Stomach smooth muscle (tissue), 2 donors: ENCODE measurements around the gene OMA1.
"Not testable (repeated sequence)": the region's sequence is repeated elsewhere in the genome, so short reads cannot be mapped to it uniquely, and the experiment has no call there.

Experiments used
- H3K27ac ChIP-seq: one replicate; pipeline ENCODE4 v1.7.0; 2013; ENCODE audit warnings: mild to moderate bottlenecking, low read length, inconsistent platforms
- H3K27me3 ChIP-seq, 2 donors: one replicate each; pipeline ENCODE4 v1.7.0; 2013; ENCODE audit warnings: low read length in 2 of 2; ENCODE audit not compliant: insufficient read depth in 2 of 2, control insufficient read depth in 1 of 2
- H3K36me3 ChIP-seq, 2 donors: one replicate each; pipeline ENCODE4 v1.7.0; 2013; ENCODE audit warnings: low read length in 2 of 2; ENCODE audit not compliant: control insufficient read depth in 2 of 2, insufficient read depth in 2 of 2
- H3K4me1 ChIP-seq: one replicate; pipeline ENCODE4 v1.7.0; 2013; ENCODE audit warnings: low read length; ENCODE audit not compliant: control insufficient read depth, insufficient read depth
- H3K4me3 ChIP-seq, 2 donors: one replicate each; pipeline ENCODE4 v1.7.0; 2013; ENCODE audit warnings: low read length in 2 of 2
- H3K9ac ChIP-seq, 2 donors: one replicate each; pipeline ENCODE4 v1.7.0; 2013; ENCODE audit warnings: low read length in 2 of 2, mild to moderate bottlenecking in 1 of 2
- H3K9me3 ChIP-seq, 2 donors: one replicate each; pipeline ENCODE4 v1.7.0; 2013; ENCODE audit warnings: low read length in 2 of 2; ENCODE audit not compliant: control insufficient read depth in 2 of 2
- donor health status: healthy.
- donor health status: Pancreatic carcinoma.

OMA1 gene

DNA sequence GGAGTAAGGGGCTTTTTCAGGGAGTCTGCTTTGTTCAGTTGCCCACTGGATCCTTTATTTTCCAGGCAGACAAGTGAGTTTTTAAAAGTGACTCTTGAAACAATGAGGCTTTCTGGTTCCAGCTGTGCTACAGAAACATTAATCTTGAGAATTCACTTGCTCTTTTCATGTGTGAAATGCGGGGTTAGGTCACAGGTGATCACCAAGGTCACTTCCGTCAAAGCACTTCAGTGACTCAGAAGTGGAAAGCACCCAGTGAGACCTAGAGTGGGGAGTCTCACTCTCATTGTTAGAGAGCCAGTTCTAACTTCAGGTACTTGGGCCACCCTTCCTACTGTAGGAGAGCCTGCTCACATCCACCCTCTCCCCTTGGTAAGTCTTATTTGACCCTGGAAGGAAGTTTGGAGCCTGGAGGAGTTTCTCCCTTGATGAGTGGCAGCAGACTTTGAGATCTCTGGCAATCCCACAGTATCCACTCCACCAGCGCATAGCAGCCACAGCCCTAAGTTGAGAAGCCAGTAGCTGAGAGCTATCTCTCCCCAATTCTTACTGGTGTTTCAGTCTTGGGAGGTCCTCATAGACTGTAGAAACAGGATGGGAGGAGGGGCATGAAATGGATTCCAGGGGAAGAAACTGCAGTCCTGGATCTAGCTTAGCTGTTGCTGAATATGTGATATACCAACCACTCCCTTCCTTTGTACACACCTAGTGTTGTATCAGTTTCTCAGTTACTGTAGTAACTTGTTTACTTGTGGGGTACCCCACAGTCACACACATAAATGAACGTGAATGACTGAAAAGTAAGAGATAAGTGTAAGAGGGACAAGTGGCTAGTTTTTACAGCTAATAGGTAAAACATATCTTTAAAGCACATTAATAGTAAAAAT, 27.4 kb upstream of the OMA1 start:
- Histone ChIP-seq H3K36me3 (no peaks in the 10 kb centered on the region), H3K27ac (no peak overlapping the region), H3K4me3 (no peak overlapping the region), H3K4me1 (peaks cover 8% of the 10 kb centered on the region), H3K27me3 (peaks cover 29 to 39% of the 10 kb centered on the region in 2 donors), H3K9me3 (no peaks in the 10 kb centered on the region), H3K9ac (no peak overlapping the region)

DNA sequence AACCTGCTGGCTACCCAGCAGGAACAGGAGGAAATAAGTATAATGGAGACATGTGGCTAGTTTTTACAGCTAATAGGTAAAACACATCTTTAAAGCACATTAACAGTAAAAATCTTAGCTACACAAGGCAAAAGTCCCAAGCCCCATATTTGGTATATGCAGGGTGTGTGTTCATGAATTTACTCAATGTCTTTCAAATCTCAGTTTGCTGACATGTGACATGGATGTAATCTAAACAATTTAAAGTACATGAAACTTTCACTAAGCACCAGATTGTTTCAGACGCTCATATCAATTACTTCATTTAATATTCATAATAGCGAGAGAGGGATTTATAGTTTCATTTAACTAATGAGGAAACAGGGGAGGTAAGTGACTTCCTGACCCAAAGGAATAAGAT, 26.6 kb upstream of the OMA1 start:
- Histone ChIP-seq H3K4me1 (peaks cover 8% of the 10 kb centered on the region), H3K9ac (no peak overlapping the region), H3K4me3 (no peak overlapping the region), H3K27me3 (peaks cover 29 to 39% of the 10 kb centered on the region in 2 donors), H3K36me3 (no peaks in the 10 kb centered on the region), H3K9me3 (no peaks in the 10 kb centered on the region), H3K27ac (no peak overlapping the region)

DNA sequence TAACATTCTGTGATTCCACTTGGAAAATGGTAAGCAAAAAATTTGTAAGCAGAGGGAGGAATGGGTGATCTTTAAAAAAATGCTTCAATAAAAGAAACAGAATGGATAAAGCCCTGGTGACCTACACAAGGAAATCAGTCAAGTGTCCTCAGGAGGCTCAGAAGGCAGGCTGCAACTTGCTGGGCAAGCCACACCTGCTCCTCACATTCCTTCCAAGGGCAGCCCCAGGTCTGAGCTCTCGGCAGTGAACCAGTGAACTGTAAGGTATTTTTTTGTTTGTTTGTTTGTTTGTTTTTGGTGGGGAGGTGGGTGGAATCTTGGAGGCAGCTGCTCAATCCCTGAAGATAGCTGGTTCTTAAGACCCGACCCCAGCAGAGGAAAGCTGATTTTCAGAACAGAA, 26.2 kb upstream of the OMA1 start:
- no peak overlapping the region for H3K27ac ChIP-seq
- H3K27me3 ChIP-seq, result peaks cover 28 to 35% of the 10 kb centered on the region in 2 donors
- no peak overlapping the region for H3K4me3 ChIP-seq

DNA sequence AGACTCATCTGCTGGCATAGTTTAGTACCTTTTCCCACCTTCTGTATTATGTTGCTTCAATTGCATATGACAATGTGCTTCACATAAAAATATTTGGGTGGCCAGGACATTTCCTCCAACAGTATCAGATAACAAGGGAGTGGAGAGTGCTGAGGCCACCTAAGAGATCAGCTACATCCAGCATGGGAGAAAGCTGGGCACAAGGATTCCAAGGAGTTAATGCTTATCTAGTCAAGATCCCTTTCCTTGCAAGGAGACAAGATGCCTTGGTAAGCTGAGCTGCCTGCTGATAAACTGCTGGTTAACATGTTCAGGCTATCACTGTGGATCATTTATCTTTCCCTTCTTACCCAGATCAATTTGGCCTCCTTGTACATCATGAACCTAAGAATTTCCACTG, 25.1 kb upstream of the OMA1 start:
- Histone ChIP-seq H3K36me3 (no peaks in the 10 kb centered on the region), H3K9me3 (no peaks in the 10 kb centered on the region), H3K4me3 (no peak overlapping the region), H3K27me3 (peaks cover 24% of the 10 kb centered on the region in 2 donors), H3K9ac (no peak overlapping the region), H3K4me1 (peaks cover 4% of the 10 kb centered on the region), H3K27ac (no peak overlapping the region)

More for the DNA sequence above, 26.2 kb upstream of the OMA1 start:
- no peaks in the 10 kb centered on the region for H3K36me3 ChIP-seq
- no peaks in the 10 kb centered on the region for H3K9me3 ChIP-seq
- H3K4me1 ChIP-seq, result peaks cover 8% of the 10 kb centered on the region
- no peak overlapping the region for H3K9ac ChIP-seq

DNA sequence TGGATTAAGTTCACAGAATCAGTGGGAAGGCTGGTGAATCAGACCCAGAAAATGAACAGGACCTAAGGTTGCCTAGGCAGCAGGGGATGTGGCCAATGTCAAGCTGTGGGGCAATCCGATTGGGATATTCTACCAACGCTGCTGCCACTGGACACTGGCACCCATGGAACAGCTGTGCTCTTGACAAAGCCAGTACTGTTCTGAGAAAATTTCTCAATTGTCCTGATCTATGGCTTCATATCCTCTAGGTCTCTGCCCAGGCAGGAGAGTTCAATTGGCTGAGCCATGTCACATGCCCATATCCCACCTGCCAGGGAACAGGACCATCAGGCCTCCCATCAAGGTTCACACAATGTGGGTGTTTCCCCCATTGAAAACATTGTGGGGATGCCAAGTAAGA, 24.3 kb upstream of the OMA1 start:
- H3K27ac ChIP-seq, result no peak overlapping the region
- H3K9me3 ChIP-seq, result no peaks in the 10 kb centered on the region
- H3K36me3 ChIP-seq, result no peaks in the 10 kb centered on the region
- no peaks in the 10 kb centered on the region for H3K4me1 ChIP-seq
- no peak overlapping the region for H3K9ac ChIP-seq
- H3K4me3 ChIP-seq, result no peak overlapping the region
- peaks cover 16 to 17% of the 10 kb centered on the region in 2 donors for H3K27me3 ChIP-seq

DNA sequence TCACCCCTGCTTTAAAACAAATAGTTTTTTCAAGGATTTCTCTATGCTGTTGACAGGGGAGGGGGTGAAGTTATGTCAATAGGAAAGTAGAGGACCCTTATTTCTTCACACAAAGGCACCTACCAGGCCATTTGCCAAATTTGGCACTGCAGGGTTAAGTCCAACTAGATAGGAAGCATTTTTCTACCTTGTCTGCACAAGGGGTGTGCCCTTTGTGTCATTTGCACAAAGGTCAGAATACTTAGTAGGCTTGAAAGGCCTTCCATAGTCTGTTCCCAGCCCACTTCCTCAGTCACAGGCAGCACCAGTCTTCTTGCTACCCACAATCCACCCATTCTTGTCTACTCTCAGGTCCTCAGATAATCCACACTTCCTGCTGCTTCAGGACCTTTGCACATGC, 23.6 kb upstream of the OMA1 start:
- peaks cover 12 to 13% of the 10 kb centered on the region in 2 donors for H3K27me3 ChIP-seq
- H3K9ac ChIP-seq, result no peak overlapping the region
- H3K36me3 ChIP-seq, result no peaks in the 10 kb centered on the region
- H3K27ac ChIP-seq, result no peak overlapping the region
- no peaks in the 10 kb centered on the region for H3K4me1 ChIP-seq
- H3K4me3 ChIP-seq, result no peak overlapping the region
- H3K9me3 ChIP-seq, result no peaks in the 10 kb centered on the region

DNA sequence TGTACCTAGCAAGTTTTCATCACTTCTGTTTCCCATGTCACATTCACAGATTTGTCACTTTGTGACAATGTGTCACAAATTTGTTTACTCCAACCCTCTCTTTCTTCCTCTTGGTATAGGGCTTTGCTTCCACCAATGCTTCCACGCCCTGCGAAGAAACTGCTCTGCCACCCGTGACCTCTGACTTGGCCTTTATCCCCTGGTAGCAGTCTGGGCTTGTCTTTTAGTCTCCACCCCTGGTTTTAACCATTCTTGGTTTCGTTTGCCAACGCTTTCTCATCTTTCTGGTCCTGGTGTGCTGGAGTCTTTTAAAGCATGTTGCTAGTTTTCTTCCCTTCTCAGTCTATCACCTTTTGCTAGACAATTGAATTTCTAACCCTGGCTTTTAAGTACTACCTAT, 22.4 kb upstream of the OMA1 start:
- Histone ChIP-seq H3K27ac (no peak overlapping the region), H3K9me3 (no peaks in the 10 kb centered on the region), H3K4me3 (no peak overlapping the region), H3K27me3 (peaks cover 6 to 8% of the 10 kb centered on the region in 2 donors), H3K36me3 (no peaks in the 10 kb centered on the region), H3K4me1 (no peaks in the 10 kb centered on the region), H3K9ac (no peak overlapping the region)

DNA sequence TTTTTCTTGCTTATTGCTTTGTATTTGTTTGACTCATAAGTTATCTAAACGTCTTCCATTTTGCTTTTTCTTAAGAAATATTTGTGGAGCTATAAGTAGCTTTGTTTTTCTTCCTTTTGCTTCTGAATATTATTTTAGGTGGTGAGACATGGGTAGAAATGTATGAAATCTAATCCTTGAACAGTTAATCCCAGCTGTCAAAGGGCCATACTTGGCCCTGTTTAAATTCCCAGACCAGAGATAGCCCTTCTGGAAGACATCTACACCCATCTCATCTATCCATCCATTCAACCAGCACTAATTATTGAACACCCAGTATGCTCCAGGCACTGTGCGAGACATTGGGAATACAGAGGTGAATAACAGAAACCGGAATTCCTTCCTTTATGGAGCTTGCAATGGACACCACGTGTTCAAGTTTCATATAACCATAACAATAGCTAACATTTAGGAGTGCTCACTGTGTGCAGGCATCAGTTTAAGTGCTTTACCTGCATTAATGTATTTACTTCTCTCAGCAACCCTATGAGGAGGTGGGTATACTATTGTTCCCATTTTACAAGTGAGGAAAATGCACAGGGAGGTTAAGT, 21.8 kb upstream of the OMA1 start:
- Histone ChIP-seq H3K4me1 (no peaks in the 10 kb centered on the region), H3K36me3 (no peaks in the 10 kb centered on the region), H3K27ac (no peak overlapping the region), H3K4me3 (no peak overlapping the region), H3K9ac (no peak overlapping the region), H3K27me3 (peaks cover 2 to 7% of the 10 kb centered on the region in 2 donors), H3K9me3 (no peaks in the 10 kb centered on the region)

DNA sequence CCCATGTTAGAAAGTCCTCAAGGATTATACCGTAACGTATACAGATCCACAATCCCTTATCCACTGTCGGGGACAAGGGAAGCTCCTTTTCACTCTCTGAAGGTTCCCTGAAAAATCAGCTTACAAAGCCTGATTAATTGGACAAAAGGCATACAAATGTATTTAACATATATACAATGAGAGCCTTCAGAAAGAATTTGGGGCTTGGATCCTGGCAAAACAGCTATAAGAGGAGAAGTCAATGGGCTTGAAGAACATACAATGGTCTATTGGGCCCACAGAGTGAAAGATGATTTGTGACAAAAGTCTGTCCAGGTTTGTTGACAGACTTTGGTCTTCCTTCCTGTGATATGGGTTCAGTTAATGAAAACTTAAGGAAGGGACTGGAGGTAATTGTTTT, 19.8 kb upstream of the OMA1 start:
- no peaks in the 10 kb centered on the region for H3K4me1 ChIP-seq
- no peak overlapping the region for H3K9ac ChIP-seq
- no peaks in the 10 kb centered on the region for H3K36me3 ChIP-seq
- H3K9me3 ChIP-seq, result no peaks in the 10 kb centered on the region
- peaks cover 2 to 3% of the 10 kb centered on the region in 2 donors for H3K27me3 ChIP-seq
- H3K27ac ChIP-seq, result no peak overlapping the region
- H3K4me3 ChIP-seq, result no peak overlapping the region

DNA sequence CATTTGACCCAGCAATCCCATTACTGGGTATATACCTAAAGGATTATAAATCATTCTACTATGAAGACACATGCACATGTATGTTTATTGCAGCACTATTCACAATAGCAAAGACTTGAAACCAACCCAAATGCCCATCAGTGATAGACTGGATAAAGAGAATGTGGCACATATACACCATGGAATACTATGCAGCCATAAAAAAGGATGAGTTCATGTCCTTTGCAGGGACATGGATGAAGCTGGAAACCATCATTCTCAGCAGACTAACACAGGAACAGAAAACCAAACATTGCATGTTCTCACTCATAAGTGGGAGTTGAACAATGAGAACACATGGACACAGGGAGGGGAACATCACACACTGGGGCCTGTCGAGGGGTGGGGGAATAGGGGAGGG, 17.2 kb upstream of the OMA1 start:
- H3K4me3 ChIP-seq, H3K9me3 ChIP-seq, H3K4me1 ChIP-seq, H3K27ac ChIP-seq, H3K36me3 ChIP-seq, H3K27me3 ChIP-seq, H3K9ac ChIP-seq: not testable (repeated sequence)

DNA sequence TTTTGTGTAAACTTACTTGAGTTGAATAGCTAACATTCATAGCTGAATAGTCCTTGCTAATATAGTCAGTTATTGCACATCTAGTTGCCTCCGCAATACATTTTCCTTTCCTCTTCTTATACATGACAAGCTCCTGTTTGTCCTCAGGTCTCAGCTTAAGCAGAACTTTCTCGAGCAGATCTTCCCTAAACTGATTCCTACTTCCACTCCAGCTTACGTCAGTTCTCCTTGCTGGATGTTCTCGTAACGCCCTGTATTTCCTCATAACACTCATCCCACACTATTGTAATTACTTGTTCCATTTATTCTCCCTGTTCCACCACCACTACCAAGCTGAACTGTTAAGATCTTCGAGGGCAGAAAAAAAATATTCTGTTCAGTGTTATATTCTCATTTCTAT, 15.1 kb upstream of the OMA1 start:
- H3K36me3 ChIP-seq, result no peaks in the 10 kb centered on the region
- H3K4me1 ChIP-seq, result no peaks in the 10 kb centered on the region
- H3K9ac ChIP-seq, result no peak overlapping the region
- H3K4me3 ChIP-seq, result no peak overlapping the region
- no peaks in the 10 kb centered on the region for H3K27me3 ChIP-seq
- peaks cover 0 to 4% of the 10 kb centered on the region in 2 donors for H3K9me3 ChIP-seq
- no peak overlapping the region for H3K27ac ChIP-seq
